A673 (cell line): ENCODE results near the gene PYHIN1. TPM values are rescaled to one million over a fixed set of nuclear protein-coding genes. Genes with fewer than 3 reads are reported as not detected.

Source experiments
- BruUV-seq: library from RNA; stranded (reverse); fragments of 400-500 nt; replicated peaks from 2 replicates; lab custom pipeline; 2021; lab: Mats Ljungman, UMichigan
- CTCF ChIA-PET: fragments of 300-600 bp; sonication (Branson Sonifier 250); formaldehyde crosslinking; loops from one replicate; lab custom pipeline; 2022; ENCODE audit warnings: antibody characterized with exemption; lab: Charles Lee
- POLR2A ChIA-PET: fragments of 300-600 bp; sonication (Branson Sonifier 250); formaldehyde crosslinking; loops from one replicate; lab custom pipeline; 2022; ENCODE audit warnings: antibody characterized with exemption; ENCODE audit not compliant: low non-redundant PET; lab: Charles Lee
- DNase-seq: peaks from one replicate; pipeline ENCODE4 v3.0.0-alpha.2; 2015; ENCODE audit warnings: low spot score
- H3K27ac ChIP-seq: fragments of 200-600 bp; sonication (generic); 2 replicates; pipeline ENCODE4 v1.5.1; 2016; ENCODE audit warnings: mixed run types, low read depth, mild to moderate bottlenecking, mixed read lengths, antibody characterized with exemption, low read length; ENCODE audit not compliant: poor library complexity, severe bottlenecking
- H3K27me3 ChIP-seq: fragments of 200-600 bp; sonication (generic); replicated peaks from 2 replicates; pipeline ENCODE4 v1.6.1; 2017; ENCODE audit warnings: mixed run types, low read depth, mild to moderate bottlenecking, mixed read lengths, antibody characterized with exemption, low read length; ENCODE audit not compliant: insufficient read depth, poor library complexity
- H3K36me3 ChIP-seq: fragments of 200-600 bp; sonication (generic); 2 replicates; pipeline ENCODE4 v1.6.1; 2016; ENCODE audit warnings: mixed run types, mild to moderate bottlenecking, mixed read lengths, antibody characterized with exemption, low read length; ENCODE audit not compliant: insufficient read depth, poor library complexity, severe bottlenecking
- H3K4me1 ChIP-seq: fragments of 200-600 bp; sonication (generic); 2 replicates; pipeline ENCODE4 v1.6.1; 2017; ENCODE audit warnings: mixed run types, mild to moderate bottlenecking, mixed read lengths, antibody characterized with exemption, low read length; ENCODE audit not compliant: insufficient read depth, poor library complexity, severe bottlenecking
- H3K4me3 ChIP-seq: fragments of 200-600 bp; sonication (generic); 2 replicates; pipeline ENCODE4 v1.5.1; 2016; ENCODE audit warnings: low read depth, mixed run types, mild to moderate bottlenecking, mixed read lengths, low read length; ENCODE audit not compliant: poor library complexity, severe bottlenecking
- H3K9me3 ChIP-seq: fragments of 200-600 bp; sonication (generic); 2 replicates; pipeline ENCODE4 v1.6.1; 2016; ENCODE audit warnings: mixed run types, low read depth, mild to moderate bottlenecking, mixed read lengths, antibody characterized with exemption, low read length; ENCODE audit not compliant: poor library complexity, severe bottlenecking
- EZH2 ChIP-seq: fragments of 200-600 bp; sonication (generic); IDR thresholded peaks from 2 replicates; pipeline ENCODE4 v1.6.1; 2017; ENCODE audit warnings: borderline replicate concordance, low read depth, mild to moderate bottlenecking, mixed read lengths, antibody characterized with exemption, low read length; ENCODE audit not compliant: poor library complexity, severe bottlenecking
- intact Hi-C: fragments of 100-400 bp; cut with micrococcal nuclease; formaldehyde crosslinking; loops from one replicate; pipeline ENCODE4 v1.10.0; 2022; ENCODE audit not compliant: unreplicated experiment
- total RNA-seq: library from RNA; stranded (reverse); gene quantifications from 2 replicates; pipeline ENCODE4 v1.2.3, GENCODE V29; 2021
- TF ChIP-seq, protein P1 (sequence below): fragments of 300-800, 200-600 bp; sonication (generic); conservative IDR thresholded peaks from 2 replicates; pipeline ENCODE4 v1.5.1; 2017; ENCODE audit warnings: low read depth, mild to moderate bottlenecking, antibody characterized with exemption, low read length, moderate library complexity, mixed read lengths

The PYHIN1 gene
- total RNA-seq, 1 experiment from 2014 or later: not detected

DNA sequence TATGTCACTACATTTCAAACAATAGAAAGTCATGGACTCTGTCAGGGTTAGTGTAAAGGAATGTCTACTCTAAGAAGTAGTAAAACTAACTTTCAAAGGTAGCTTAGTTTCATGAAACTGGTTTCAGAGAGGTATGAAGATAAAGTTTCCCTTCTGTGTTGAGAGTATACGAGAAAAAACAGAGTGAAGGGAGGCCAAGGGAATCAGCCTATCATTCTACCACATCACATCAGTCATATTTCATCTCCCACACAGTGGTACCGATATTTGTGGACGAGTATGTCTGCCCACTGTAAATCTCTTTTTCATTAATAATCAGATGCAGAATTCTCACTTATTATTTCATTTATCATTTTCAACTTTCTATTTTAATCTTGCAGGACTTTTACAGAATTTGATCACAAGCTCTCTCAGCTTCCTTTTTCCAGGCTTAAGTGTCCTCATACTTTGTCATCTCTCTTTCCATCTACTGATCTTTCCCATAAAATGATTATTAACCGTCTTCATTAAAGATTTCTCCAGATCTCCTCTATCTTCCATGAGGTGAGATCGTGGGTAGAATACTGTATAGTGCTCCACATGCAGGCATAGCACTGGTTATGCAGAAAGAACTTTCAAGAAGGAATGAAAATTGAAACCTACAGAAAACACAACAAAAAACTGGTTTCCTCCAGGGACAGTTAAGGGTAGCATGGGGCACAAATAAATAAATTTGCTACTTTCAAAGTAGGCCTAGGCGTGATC is 66.9 kb downstream of the PYHIN1 start:
- Histone ChIP-seq H3K9me3 (no peaks in the 10 kb centered on the region), H3K27ac (no peak overlapping the region), H3K36me3 (no peaks in the 10 kb centered on the region), H3K4me3 (peak overlapping the region; percentile 56), H3K27me3 (no peaks in the 10 kb centered on the region), H3K4me1 (peaks cover 26% of the 10 kb centered on the region)
- TF ChIP-seq EZH2: no peak
- TF ChIP-seq, protein P1, sequence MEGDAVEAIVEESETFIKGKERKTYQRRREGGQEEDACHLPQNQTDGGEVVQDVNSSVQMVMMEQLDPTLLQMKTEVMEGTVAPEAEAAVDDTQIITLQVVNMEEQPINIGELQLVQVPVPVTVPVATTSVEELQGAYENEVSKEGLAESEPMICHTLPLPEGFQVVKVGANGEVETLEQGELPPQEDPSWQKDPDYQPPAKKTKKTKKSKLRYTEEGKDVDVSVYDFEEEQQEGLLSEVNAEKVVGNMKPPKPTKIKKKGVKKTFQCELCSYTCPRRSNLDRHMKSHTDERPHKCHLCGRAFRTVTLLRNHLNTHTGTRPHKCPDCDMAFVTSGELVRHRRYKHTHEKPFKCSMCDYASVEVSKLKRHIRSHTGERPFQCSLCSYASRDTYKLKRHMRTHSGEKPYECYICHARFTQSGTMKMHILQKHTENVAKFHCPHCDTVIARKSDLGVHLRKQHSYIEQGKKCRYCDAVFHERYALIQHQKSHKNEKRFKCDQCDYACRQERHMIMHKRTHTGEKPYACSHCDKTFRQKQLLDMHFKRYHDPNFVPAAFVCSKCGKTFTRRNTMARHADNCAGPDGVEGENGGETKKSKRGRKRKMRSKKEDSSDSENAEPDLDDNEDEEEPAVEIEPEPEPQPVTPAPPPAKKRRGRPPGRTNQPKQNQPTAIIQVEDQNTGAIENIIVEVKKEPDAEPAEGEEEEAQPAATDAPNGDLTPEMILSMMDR: no peak
- no TSS peak for BruUV-seq
- intact Hi-C loops: loop anchor here (2.0 to 5.0 kb wide), 2 partner anchors 491 to 796 kb away; no protein-coding TSS in a partner anchor
- no peak for DNase-seq
- CTCF ChIA-PET: interaction anchor here (1.0 kb wide), 1 partner anchor 492 kb away, joined by 5 read pairs; no protein-coding TSS in a partner anchor
- POLR2A ChIA-PET: interaction anchor here (0.6 to 0.7 kb wide), 2 partner anchors 57 to 750 kb away, joined by 3 to 4 read pairs; no protein-coding TSS in a partner anchor

GRCh38 chr1:158998781-158999161 is 67.4 kb downstream of the PYHIN1 start:
- no TSS peak for BruUV-seq
- Histone ChIP-seq H3K27ac (peak overlapping the region; percentile 60), H3K36me3 (no peaks in the 10 kb centered on the region), H3K4me1 (peaks cover 26% of the 10 kb centered on the region), H3K27me3 (no peaks in the 10 kb centered on the region), H3K4me3 (peak overlapping the region; percentile 56), H3K9me3 (no peaks in the 10 kb centered on the region)
- ChIA-PET CTCF (interaction anchor here (1.0 kb wide), 1 partner anchor 492 kb away, joined by 5 read pairs; no protein-coding TSS in a partner anchor), POLR2A (interaction anchor here (0.7 kb wide), 1 partner anchor 750 kb away, joined by 3 read pairs; no protein-coding TSS in a partner anchor)
- no peak for TF ChIP-seq EZH2
- TF ChIP-seq, protein P1: peak; percentile 91
- DNase-seq: peak; percentile 71
- intact Hi-C loops: loop anchor here (2.0 to 5.0 kb wide), 2 partner anchors 492 to 796 kb away; no protein-coding TSS in a partner anchor

DNA sequence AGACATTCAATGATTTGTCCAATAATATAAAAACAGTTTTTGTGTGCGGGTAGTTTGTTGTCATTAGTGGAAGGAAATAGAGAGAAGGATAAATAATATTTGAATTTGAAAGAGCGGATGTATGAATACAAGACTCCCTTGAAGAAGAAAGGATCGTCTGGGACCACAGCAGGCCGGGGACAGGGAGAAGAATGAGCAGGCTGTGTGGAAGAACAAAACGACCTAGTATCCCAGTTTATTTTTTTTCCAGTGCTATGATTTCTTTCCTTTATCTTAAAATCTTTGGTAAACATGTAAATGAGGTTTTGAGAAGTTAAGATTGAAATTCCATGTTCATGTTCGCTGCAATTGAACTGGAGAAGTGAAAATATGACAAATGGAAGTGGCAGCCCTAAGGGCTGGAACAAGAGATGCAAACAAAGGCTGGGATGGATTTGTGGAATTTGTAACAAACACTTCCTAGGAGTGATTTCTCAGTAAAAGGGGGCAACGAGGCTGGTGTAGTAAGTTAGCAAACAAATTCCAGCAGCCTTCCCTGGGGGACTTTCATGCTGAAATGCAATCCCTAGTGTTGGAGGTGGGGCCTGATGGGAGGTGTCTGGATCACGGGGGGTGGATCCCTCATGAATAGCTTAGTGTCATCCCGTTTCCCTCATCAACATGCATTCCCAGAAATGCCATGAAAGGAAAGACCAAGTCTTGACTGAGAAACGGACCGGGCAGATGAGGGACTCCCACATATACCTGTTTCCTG is 68.1 kb downstream of the PYHIN1 start:
- Histone ChIP-seq H3K27me3 (no peaks in the 10 kb centered on the region), H3K36me3 (no peaks in the 10 kb centered on the region)

More for the DNA sequence above, 68.1 kb downstream of the PYHIN1 start:
- POLR2A ChIA-PET: no interaction called here
- Histone ChIP-seq H3K4me3 (peak overlapping the region; percentile 56), H3K9me3 (no peaks in the 10 kb centered on the region), H3K27ac (peak overlapping the region; percentile 73), H3K4me1 (peaks cover 26% of the 10 kb centered on the region)
- BruUV-seq: no TSS peak
- CTCF ChIA-PET: interaction anchor here (1.0 kb wide), 1 partner anchor 10 kb away, joined by 3 read pairs; the partner anchor contains the start of gene IFI16
- intact Hi-C loops: loop anchor here (2.0 to 10.0 kb wide), 5 partner anchors 73 to 1035 kb away; partner anchors contain the start of gene CD1D
- DNase-seq: peak; percentile 88
- TF ChIP-seq, protein P1: no peak
- TF ChIP-seq EZH2: no peak
